K562 (cell line): ENCODE data around the gene HLA-DRB5. TPM values are rescaled to one million over a fixed set of nuclear protein-coding genes. Genes with fewer than 3 reads are reported as not detected.

Source experiments
- MAZ ChIP-seq, 2 experiments: fragments of 450-650 bp in 1 of 2; sonication (generic) in 1 of 2; formaldehyde crosslinking; IDR thresholded peaks in 1 of 2; conservative IDR thresholded peaks in 1 of 2; 2 replicates each; pipeline versions ENCODE4 v1.4.0 to v1.5.0; 2020; ENCODE audit warnings: mild to moderate bottlenecking in 1 of 2, missing genetic modification reagents in 1 of 2
- polyA plus RNA-seq, 8 experiments: library from polyadenylated mRNA; depleted of rRNA in 4 of 8; stranded (reverse) in 5 of 8; unstranded in 3 of 8; fragments of >200 nt; fragmentation: Nextera tagmentation in 2 of 8; fragmentation: Illumina TruSeq in 1 of 8; extraction: Ambion mirVana in 2 of 8; extraction: Trizol in 1 of 8; gene quantifications; 2 replicates each; pipeline versions ENCODE4 v1.2.1 to v1.2.3, GENCODE V29; 2011 to 2014; ENCODE audit warnings: inconsistent platforms in 1 of 8, missing spikeins in 1 of 8
- total RNA-seq, 7 experiments: library from RNA; depleted of rRNA in 6 of 7; stranded (reverse); fragments of >200 nt in 6 of 7; fragmentation: Illumina TruSeq in 2 of 7; extraction: Trizol in 2 of 7; gene quantifications; 2 replicates each; pipeline versions ENCODE4 v1.2.1 to v1.2.3, GENCODE V29; 2011 to 2021; ENCODE audit warnings: low replicate concordance in 1 of 7
- TF ChIP-seq, protein P1 (sequence below): fragments of 200-600 bp; sonication (generic); IDR thresholded peaks from one replicate; pipeline ENCODE4 v1.6.1; 2012; ENCODE audit warnings: mild to moderate bottlenecking, low read depth, low read length, inconsistent platforms

HLA-DRB5 gene
- total and polyA plus RNA-seq, 9 of the 15 experiments (the other 6 are each of a cell fraction or from before 2014, with no cell fraction given): not detected

DNA sequence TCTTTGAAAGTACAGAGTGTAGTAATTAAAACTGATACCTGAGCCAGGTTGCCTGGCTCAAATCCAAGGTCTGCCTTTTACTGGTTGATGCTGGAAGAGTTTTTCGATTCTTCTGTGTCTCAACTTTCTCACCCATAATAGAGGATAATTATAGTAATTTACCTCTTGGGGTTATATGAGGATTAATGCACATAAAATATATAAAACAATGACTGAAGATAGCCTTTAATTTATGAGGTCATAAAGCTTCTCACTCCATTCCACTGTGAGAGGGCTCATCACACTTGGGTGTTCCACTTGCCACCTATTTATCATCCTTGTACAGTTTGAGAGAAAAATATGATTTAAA lies 10.2 kb downstream of the HLA-DRB5 start (continued):
- TF ChIP-seq, protein P1, sequence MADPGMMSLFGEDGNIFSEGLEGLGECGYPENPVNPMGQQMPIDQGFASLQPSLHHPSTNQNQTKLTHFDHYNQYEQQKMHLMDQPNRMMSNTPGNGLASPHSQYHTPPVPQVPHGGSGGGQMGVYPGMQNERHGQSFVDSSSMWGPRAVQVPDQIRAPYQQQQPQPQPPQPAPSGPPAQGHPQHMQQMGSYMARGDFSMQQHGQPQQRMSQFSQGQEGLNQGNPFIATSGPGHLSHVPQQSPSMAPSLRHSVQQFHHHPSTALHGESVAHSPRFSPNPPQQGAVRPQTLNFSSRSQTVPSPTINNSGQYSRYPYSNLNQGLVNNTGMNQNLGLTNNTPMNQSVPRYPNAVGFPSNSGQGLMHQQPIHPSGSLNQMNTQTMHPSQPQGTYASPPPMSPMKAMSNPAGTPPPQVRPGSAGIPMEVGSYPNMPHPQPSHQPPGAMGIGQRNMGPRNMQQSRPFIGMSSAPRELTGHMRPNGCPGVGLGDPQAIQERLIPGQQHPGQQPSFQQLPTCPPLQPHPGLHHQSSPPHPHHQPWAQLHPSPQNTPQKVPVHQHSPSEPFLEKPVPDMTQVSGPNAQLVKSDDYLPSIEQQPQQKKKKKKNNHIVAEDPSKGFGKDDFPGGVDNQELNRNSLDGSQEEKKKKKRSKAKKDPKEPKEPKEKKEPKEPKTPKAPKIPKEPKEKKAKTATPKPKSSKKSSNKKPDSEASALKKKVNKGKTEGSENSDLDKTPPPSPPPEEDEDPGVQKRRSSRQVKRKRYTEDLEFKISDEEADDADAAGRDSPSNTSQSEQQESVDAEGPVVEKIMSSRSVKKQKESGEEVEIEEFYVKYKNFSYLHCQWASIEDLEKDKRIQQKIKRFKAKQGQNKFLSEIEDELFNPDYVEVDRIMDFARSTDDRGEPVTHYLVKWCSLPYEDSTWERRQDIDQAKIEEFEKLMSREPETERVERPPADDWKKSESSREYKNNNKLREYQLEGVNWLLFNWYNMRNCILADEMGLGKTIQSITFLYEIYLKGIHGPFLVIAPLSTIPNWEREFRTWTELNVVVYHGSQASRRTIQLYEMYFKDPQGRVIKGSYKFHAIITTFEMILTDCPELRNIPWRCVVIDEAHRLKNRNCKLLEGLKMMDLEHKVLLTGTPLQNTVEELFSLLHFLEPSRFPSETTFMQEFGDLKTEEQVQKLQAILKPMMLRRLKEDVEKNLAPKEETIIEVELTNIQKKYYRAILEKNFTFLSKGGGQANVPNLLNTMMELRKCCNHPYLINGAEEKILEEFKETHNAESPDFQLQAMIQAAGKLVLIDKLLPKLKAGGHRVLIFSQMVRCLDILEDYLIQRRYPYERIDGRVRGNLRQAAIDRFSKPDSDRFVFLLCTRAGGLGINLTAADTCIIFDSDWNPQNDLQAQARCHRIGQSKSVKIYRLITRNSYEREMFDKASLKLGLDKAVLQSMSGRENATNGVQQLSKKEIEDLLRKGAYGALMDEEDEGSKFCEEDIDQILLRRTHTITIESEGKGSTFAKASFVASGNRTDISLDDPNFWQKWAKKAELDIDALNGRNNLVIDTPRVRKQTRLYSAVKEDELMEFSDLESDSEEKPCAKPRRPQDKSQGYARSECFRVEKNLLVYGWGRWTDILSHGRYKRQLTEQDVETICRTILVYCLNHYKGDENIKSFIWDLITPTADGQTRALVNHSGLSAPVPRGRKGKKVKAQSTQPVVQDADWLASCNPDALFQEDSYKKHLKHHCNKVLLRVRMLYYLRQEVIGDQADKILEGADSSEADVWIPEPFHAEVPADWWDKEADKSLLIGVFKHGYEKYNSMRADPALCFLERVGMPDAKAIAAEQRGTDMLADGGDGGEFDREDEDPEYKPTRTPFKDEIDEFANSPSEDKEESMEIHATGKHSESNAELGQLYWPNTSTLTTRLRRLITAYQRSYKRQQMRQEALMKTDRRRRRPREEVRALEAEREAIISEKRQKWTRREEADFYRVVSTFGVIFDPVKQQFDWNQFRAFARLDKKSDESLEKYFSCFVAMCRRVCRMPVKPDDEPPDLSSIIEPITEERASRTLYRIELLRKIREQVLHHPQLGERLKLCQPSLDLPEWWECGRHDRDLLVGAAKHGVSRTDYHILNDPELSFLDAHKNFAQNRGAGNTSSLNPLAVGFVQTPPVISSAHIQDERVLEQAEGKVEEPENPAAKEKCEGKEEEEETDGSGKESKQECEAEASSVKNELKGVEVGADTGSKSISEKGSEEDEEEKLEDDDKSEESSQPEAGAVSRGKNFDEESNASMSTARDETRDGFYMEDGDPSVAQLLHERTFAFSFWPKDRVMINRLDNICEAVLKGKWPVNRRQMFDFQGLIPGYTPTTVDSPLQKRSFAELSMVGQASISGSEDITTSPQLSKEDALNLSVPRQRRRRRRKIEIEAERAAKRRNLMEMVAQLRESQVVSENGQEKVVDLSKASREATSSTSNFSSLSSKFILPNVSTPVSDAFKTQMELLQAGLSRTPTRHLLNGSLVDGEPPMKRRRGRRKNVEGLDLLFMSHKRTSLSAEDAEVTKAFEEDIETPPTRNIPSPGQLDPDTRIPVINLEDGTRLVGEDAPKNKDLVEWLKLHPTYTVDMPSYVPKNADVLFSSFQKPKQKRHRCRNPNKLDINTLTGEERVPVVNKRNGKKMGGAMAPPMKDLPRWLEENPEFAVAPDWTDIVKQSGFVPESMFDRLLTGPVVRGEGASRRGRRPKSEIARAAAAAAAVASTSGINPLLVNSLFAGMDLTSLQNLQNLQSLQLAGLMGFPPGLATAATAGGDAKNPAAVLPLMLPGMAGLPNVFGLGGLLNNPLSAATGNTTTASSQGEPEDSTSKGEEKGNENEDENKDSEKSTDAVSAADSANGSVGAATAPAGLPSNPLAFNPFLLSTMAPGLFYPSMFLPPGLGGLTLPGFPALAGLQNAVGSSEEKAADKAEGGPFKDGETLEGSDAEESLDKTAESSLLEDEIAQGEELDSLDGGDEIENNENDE: no peak
- no peak for TF ChIP-seq MAZ (CRISPR knock-in tag; conservative IDR thresholded peaks at IDR 0.05 in 1 of 2, IDR thresholded peaks at IDR 0.05 in 1 of 2)
- TF ChIP-seq, all 486 proteins: peak for 0
